ENCODE data around the gene LCP1. TPM values are rescaled to one million over a fixed set of nuclear protein-coding genes. Genes with fewer than 3 reads are reported as not detected.

LCP1 gene
- polyA plus RNA-seq, 1 donor (not counting 4 experiments of a cell fraction or from before 2014, with no cell fraction given), result 2.5 TPM

DNA sequence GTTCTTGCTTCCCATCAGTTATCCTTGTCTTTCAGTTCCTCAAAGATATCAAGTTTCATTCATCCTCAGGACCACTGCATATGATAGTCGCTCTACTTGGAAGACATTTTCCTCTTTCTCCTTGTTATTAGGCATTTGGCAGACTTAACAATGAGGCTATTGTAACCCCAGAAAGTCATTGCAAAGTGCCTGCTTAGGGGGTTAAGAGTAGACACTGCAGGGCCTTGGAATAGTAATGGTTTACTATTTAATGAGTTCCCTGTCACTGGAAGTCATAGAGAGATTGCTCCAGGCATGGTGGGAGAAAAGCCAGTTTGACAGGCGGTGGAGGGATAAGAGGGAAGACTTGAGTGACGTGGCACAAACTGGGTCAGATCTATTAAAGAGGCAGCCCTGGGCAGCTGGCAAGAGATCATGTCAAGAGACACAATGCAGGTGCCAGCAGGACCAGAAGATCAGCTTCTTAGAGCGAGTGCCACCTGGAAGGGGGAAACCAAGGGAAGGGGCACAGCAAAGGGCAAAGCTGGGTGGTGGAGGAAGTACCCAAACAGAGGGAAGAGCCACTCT is 60.3 kb downstream of the LCP1 start:
- no peak for FAIRE-seq
- Histone ChIP-seq H3K9me3 (ENCODE audit: control insufficient read depth, low read depth, low read length) (no peaks in the 10 kb centered on the region), H3K79me2 (ENCODE audit: control insufficient read depth, insufficient read depth, low read length) (no peaks in the 10 kb centered on the region), H3K27me3 (ENCODE audit: control insufficient read depth, extremely low read depth, insufficient read depth, low read length) (no peaks in the 10 kb centered on the region), H3K36me3 (ENCODE audit: control insufficient read depth in 2 of 2, extremely low read depth in 1 of 2, insufficient read depth in 2 of 2, low read length in 2 of 2) (no peaks in the 10 kb centered on the region), H3K4me1 (ENCODE audit: control insufficient read depth, extremely low read depth, insufficient read depth, low read length) (peaks cover 33% of the 10 kb centered on the region), H3K9me1 (ENCODE audit: control insufficient read depth, extremely low read depth, insufficient read depth, low read length) (no peaks in the 10 kb centered on the region), H3K27ac (ENCODE audit: control insufficient read depth, insufficient read depth, low read length) (peak overlapping the region; percentile 32), H2AFZ (ENCODE audit: control insufficient read depth, low read length) (peak overlapping the region; percentile 11), H4K20me1 (ENCODE audit: control insufficient read depth, extremely low read depth, insufficient read depth, low read length) (no peaks in the 10 kb centered on the region), H3K4me2 (ENCODE audit: control insufficient read depth, extremely low read depth, insufficient read depth, low read depth, low read length) (peak overlapping the region; percentile 26), H3K4me3 (ENCODE audit: control insufficient read depth in 2 of 3, extremely low read depth in 1 of 3, insufficient read depth in 2 of 3, low read depth in 1 of 3, low read length in 3 of 3) (no peak overlapping the region), H3K9ac (ENCODE audit: control insufficient read depth, extremely low read depth, insufficient read depth, low read length) (no peak overlapping the region)
- DNase-seq (ENCODE audit: low read depth, low spot score), result no peak
- dilution Hi-C loops (cut with MboI; ENCODE audit: extremely low pct_ligation_motif_present, low sequenced_read_pairs), result no loop called here
- TF ChIP-seq EZH2 (IDR thresholded peaks at IDR 0.05; ENCODE audit: low read length), result no peak

GRCh38 chr13:46121033-46121432 is 60.9 kb downstream of the LCP1 start:
- no peak for TF ChIP-seq CTCF (optimal IDR thresholded peaks at IDR 0.05 in 1 of 3, IDR thresholded peaks at IDR 0.05 in 1 of 3, conservative IDR thresholded peaks at IDR 0.05 in 1 of 3; ENCODE audit: extremely low read depth in 1 of 3, insufficient read depth in 2 of 3, low read length in 3 of 3)
- TF ChIP-seq EZH2 (IDR thresholded peaks at IDR 0.05; ENCODE audit: low read length), result no peak
- peak; percentile 33 for DNase-seq (ENCODE audit: low read depth, low spot score)
- Histone ChIP-seq H3K27me3 (ENCODE audit: control insufficient read depth, extremely low read depth, insufficient read depth, low read length) (no peaks in the 10 kb centered on the region), H3K79me2 (ENCODE audit: control insufficient read depth, insufficient read depth, low read length) (no peaks in the 10 kb centered on the region), H3K36me3 (ENCODE audit: control insufficient read depth in 2 of 2, extremely low read depth in 1 of 2, insufficient read depth in 2 of 2, low read length in 2 of 2) (no peaks in the 10 kb centered on the region), H3K9me3 (ENCODE audit: control insufficient read depth, low read depth, low read length) (no peaks in the 10 kb centered on the region), H3K9ac (ENCODE audit: control insufficient read depth, extremely low read depth, insufficient read depth, low read length) (no peak overlapping the region), H3K4me2 (ENCODE audit: control insufficient read depth, extremely low read depth, insufficient read depth, low read depth, low read length) (peak overlapping the region; percentile 29), H3K9me1 (ENCODE audit: control insufficient read depth, extremely low read depth, insufficient read depth, low read length) (no peaks in the 10 kb centered on the region), H3K27ac (ENCODE audit: control insufficient read depth, insufficient read depth, low read length) (peak overlapping the region; percentile 53), H3K4me1 (ENCODE audit: control insufficient read depth, extremely low read depth, insufficient read depth, low read length) (peaks cover 33% of the 10 kb centered on the region), H2AFZ (ENCODE audit: control insufficient read depth, low read length) (no peak overlapping the region), H4K20me1 (ENCODE audit: control insufficient read depth, extremely low read depth, insufficient read depth, low read length) (no peaks in the 10 kb centered on the region), H3K4me3 (ENCODE audit: control insufficient read depth in 2 of 3, extremely low read depth in 1 of 3, insufficient read depth in 2 of 3, low read depth in 1 of 3, low read length in 3 of 3) (no peak overlapping the region)
- peak; percentile 99 for FAIRE-seq
- dilution Hi-C loops (cut with MboI; ENCODE audit: extremely low pct_ligation_motif_present, low sequenced_read_pairs), result no loop called here
